ENCODE results near the gene UBFD1.
"Not testable (repeated sequence)": the region's sequence is repeated elsewhere in the genome, so short reads cannot be mapped to it uniquely, and the experiment has no call there.

Gene UBFD1

DNA sequence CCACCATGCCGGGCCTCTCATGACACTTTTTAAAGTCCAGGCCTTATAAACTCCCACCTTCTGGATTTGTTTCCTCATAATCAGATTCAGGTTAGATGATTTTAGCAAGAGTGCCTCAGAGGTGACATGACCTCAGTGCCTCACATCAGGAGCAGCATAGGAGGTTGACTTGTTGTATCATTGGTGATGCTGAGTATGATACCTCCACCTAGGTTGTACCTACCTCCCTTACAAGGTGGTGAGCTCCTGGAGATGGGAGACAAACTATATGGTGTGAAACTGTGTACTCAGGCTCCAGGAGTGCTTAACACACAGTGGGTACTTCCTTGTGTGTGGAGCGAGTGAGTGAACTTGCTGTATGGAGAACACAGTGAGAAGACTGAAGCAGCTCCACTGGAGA, 20.0 kb downstream of the UBFD1 start:
- no peak overlapping the region for H3K4me3 ChIP-seq (ENCODE audit: low read depth, low read length)
- TF ChIP-seq, protein P1, sequence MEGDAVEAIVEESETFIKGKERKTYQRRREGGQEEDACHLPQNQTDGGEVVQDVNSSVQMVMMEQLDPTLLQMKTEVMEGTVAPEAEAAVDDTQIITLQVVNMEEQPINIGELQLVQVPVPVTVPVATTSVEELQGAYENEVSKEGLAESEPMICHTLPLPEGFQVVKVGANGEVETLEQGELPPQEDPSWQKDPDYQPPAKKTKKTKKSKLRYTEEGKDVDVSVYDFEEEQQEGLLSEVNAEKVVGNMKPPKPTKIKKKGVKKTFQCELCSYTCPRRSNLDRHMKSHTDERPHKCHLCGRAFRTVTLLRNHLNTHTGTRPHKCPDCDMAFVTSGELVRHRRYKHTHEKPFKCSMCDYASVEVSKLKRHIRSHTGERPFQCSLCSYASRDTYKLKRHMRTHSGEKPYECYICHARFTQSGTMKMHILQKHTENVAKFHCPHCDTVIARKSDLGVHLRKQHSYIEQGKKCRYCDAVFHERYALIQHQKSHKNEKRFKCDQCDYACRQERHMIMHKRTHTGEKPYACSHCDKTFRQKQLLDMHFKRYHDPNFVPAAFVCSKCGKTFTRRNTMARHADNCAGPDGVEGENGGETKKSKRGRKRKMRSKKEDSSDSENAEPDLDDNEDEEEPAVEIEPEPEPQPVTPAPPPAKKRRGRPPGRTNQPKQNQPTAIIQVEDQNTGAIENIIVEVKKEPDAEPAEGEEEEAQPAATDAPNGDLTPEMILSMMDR (conservative IDR thresholded peaks at IDR 0.05; ENCODE audit: low read depth, low read length): no peak
- no peak for DNase-seq (ENCODE audit: low read depth)

DNA sequence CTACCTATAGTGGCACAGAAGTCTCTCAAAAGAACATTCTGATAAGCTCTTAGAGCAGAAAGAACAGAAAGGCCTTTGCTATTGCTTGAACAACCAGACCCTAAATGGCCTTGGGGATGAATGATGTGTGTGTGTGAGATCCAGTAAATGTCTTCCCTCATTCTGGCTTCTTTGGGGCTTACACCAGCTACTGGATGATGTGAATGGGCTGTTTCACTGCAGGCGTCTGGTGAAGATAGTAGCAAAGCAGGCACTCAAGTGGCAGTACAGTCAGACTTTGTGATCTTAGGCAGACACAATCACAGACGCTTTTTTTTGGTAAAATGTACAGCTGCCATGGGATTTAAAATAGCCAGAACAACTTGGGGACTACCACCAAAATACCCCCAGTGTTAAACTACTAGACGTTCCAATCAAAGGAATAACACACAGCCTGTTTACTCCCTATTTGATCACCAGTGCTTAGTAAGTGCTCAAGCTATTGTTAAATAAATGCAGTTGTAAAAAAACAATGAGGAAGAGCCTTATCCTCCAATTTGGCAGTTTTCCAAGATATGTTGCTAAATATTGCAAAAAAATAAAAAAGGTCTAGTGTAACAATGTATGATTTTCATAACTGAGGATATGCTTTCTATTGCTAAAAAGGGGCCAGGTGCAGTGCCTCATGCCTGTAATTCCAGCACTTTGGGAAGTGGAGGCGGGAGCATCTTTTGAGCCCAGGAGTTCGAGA, 20.7 kb downstream of the UBFD1 start:
- no peak overlapping the region for H3K4me3 ChIP-seq (ENCODE audit: low read depth, low read length)
- TF ChIP-seq, protein P1 (conservative IDR thresholded peaks at IDR 0.05; ENCODE audit: low read depth, low read length): no peak
- DNase-seq (ENCODE audit: low read depth): peak; percentile 55

DNA sequence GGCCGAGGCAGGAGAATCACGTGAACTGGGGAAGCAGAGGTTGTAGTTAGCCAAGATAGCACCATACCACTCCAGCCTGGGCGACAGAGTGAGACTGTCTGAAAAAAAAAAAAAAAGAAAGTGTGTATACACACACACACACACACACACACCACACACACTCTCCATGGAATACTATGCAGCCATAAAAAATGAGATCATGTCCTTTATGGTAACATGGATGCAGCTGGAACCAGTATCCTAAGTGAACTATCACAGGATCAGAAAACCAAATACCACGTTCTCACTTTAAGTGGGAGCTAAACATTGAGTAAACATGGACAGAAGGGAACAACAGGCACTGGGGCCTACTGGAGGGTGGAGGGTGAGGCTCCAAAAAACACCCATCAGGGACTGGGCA, 21.8 kb downstream of the UBFD1 start:
- H3K4me3 ChIP-seq (ENCODE audit: low read depth, low read length): no peak overlapping the region
- TF ChIP-seq, protein P1 (conservative IDR thresholded peaks at IDR 0.05; ENCODE audit: low read depth, low read length): no peak
- no peak for DNase-seq (ENCODE audit: low read depth)

DNA sequence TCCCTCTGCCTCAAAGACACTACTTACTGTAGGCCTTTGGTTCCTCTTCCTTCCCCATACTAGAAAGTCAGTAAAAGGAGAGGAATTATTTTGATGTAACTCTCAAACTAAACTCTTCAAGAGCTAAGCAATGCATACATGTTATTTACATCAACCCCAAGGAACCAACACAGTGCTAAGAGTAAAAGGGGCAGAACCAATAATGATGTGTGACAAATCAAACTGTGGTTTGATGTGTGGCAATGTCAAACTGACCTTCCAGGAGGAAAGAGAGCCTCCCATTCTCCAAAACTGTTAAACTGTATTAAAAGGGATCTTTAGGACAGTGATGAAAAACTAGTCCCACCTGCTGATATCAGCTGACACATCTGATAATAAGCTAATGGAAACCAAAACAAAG, 22.9 kb downstream of the UBFD1 start:
- TF ChIP-seq, protein P1 (conservative IDR thresholded peaks at IDR 0.05; ENCODE audit: low read depth, low read length): no peak
- no peak for DNase-seq (ENCODE audit: low read depth)
- no peak overlapping the region for H3K4me3 ChIP-seq (ENCODE audit: low read depth, low read length)

DNA sequence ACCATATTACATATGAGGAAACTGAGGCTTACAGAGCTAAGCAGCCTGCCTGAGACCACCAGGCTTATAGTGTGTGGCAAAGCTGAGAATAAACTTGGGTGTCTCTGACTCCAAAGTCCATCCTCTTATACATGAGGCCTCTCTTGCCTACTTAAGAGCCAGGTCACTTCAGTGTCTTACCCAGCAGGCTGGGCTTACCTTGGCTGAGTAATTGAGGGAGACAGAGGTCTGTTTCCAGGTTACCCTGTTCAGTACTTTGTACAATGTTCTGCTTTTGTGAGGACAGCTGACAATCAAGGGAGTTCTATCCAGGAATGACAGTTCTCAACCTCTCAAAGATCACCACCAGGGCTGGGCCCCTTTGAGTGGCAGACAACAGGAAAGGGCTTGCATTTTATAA, 24.2 kb downstream of the UBFD1 start:
- DNase-seq (ENCODE audit: low read depth): no peak
- TF ChIP-seq, protein P1 (conservative IDR thresholded peaks at IDR 0.05; ENCODE audit: low read depth, low read length): no peak
- H3K4me3 ChIP-seq (ENCODE audit: low read depth, low read length): no peak overlapping the region

DNA sequence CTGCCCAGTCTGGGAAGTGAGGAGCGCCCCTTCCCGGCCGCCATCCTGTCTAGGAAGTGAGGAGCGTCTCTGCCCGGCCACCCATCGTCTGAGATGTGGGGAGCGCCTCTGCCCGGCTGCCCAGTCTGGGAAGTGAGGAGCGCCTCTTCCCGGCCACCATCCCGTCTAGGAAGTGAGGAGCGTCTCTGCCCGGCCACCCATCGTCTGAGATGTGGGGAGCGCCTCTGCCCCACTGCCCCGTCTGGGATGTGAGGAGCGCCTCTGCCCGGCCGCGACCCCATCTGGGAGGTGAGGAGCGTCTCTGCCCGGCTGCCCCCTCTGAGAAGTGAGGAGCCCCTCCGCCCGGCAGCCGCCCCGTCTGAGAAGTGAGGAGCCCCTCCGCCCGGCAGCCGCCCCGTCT, 25.7 kb downstream of the UBFD1 start:
- not testable (repeated sequence) for H3K4me3 ChIP-seq (ENCODE audit: low read depth, low read length); DNase-seq (ENCODE audit: low read depth)

DNA sequence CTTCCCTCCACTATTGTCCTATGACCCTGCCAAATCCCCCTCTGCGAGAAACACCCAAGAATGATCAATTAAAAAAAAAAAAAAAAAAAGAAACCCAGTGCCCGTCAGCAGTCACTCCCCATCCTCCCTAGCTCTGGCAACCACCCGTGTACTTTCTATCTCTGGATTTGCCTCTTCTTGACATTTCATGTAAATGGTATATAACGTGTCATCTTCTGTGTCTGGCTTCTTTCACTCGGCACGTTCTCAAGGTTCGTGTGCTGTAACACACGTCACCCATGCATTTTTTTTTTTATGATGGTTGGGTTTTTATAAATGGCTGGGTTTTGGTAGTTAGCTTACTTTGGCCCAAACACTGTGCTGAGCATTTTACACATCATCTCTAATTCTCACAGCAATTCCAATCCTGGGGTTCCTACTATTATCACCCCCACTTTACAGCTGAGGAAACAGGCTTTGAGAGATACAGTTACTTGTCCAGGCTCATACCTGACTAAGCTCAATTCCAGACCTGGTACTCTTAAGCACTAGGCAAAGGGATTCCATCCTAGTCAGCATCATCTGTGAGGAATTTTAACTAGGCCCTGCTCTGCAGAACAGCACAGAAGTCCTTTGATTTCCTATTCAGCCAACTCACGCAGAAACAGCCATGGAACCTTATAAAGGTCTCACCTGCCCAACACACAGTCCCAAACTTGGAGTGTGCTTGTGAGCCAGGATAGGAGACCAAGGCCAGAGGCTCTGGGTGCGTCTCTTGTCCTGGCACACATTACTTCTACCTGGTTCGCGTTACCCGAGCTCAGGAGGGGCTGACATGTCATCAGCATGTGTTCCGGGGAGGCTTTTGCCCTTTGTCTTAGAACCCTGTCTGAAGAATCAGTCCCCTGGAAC, 26.9 kb downstream of the UBFD1 start:
- TF ChIP-seq, protein P1 (conservative IDR thresholded peaks at IDR 0.05; ENCODE audit: low read depth, low read length): no peak
- no peak for DNase-seq (ENCODE audit: low read depth)
- no peak overlapping the region for H3K4me3 ChIP-seq (ENCODE audit: low read depth, low read length)
